Hypothalamus (tissue), 51 donors: ENCODE results near the gene OPHN1.
"Not testable (repeated sequence)": the region's sequence is repeated elsewhere in the genome, so short reads cannot be mapped to it uniquely, and the experiment has no call there.

ENCODE experiments used
- DNase-seq, 51 donors: peaks; one replicate each; lab custom pipeline; 2025; lab: John Stamatoyannopoulos, UW

The OPHN1 gene

DNA sequence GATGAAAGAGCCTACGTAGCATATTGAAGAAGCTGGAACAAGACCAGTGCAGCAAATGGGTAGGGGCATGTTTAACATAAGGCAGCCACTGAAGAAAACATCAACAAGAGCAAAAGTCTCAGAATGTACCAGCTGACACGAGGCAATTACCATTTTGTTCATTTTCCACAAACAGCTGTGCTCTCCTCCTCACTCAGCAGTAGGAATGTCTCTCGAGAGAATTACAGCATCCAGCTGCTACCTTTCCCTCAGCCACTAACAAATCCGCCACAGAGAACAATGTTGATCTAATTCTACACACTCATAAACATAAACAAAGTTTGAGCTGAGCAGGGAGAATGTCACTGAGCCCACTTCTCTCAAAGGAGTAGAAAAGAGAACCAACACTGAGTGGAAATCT, 68.0 kb downstream of the OPHN1 start:
- DNase-seq: no peak

DNA sequence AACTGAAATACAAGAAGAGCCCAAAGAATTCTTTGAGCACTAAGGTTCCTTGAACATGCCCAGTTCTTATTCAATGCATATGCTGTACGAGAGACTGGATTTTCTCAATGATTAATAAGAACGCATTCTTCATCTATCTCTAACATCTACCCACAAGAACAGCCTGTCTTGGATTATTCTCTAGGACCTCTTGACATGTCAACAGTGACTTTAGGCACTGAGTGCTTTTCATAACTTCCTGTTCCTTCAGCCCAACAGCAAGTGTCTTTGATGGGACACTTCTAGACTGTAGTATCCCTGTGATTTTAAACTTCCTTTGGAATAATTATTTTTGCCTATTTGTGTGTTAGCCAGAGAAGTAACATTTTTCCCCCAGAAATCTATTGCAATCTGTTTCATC, 69.3 kb downstream of the OPHN1 start:
- DNase-seq: no peak

DNA sequence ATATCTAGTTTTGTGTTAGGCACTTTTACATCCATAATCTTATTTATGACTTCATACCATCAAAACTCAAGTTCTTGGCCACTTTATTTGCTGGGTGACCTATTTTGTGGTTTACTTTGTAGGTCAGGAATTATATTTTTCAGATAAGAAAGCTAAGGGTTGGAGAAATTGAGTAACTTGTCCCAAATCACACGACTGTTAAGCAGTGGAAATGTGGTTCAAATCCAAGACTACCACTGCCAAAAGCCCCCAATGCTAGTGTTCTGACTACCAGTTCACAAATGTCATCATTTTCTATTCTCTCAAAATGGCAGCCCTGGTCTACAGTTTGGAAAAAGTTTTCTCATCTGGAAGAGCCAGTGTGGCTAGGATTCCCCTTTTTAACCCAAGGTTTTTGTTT, 74.6 kb downstream of the OPHN1 start:
- no peak for DNase-seq

DNA sequence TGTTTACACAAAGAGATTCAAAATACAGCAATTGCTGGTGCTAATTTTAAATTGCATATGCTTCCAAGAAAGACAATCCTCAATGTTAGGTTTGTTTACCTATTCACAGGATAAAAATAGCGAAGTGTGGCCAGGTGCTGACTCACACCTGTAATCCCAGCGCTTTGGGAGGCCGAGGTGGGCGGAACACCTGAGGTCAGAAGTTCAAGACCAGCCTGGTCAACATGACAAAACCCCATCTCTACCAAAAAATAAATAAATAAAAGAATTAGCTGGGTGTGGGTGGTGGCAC, 77.7 kb downstream of the OPHN1 start:
- DNase-seq: no peak

DNA sequence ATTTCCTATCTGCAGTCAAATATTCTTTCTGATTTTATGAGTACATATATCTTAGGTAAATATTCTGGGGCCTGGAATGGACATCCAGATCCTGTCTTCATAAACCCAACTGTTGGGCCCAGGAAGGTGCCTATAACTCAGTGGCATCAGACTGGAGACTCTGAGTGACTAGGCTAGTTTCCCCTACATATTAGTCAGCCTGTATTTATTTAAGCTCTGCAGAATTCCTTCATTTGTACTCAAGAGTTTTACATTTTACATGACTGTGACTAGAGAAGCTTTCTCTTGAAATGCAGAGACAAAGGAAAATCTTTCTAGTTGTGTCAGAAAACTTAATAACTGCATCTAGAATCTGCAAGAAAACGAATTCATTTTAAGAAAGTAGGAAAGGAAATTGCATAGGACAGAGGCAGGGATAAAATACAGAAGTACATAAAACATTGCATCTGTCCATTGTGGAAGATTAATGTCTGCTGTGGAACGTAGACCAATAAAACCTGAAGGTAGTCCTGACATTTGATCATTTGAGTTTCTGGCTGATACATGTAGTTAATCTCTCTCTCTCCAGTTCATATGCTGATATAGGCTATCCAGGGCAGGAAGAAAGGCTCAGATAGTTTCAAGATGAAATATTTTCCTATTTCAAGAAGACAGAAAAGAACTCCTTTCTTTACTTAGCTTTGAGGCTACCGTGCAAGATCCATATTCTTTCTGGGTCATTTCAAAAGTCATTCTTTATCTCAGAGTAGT, 78.2 kb downstream of the OPHN1 start:
- no peak for DNase-seq

DNA sequence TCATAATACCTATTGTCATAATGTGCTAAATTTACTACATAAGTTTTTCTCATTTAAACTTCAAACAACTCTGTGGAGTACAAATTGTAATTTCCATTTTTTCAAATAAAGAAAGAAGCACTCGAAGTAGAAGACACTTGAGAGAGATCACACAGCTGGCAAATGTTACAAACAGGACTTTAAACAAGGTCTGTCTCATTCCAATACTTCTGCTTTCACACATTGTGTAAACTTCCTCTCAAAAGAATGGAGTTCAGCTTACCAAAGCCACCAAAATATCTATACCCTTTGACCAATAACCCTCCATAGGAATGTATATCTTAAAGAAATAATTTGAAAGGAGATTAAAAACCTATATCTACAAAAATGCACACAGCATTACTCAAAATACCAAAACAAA, 88.3 kb downstream of the OPHN1 start:
- no peak for DNase-seq

DNA sequence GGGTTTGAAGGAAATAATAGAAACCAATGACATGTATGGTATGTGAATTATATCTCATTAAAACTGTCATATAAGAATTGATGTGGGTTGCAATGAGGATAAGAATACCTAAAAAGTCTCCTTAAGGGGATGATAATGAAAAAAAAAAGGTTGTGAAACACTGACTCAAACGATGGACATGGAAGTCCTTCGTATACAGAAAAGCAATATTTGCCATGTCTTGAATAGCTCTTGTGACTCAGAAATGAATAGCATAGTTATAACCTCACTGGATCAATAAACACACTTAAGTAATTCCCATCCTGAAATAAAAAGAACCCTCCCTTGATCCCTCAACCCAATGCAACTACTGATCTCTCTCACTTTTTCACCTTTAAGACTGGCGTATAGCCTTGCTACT, 89.7 kb downstream of the OPHN1 start:
- no peak for DNase-seq

DNA sequence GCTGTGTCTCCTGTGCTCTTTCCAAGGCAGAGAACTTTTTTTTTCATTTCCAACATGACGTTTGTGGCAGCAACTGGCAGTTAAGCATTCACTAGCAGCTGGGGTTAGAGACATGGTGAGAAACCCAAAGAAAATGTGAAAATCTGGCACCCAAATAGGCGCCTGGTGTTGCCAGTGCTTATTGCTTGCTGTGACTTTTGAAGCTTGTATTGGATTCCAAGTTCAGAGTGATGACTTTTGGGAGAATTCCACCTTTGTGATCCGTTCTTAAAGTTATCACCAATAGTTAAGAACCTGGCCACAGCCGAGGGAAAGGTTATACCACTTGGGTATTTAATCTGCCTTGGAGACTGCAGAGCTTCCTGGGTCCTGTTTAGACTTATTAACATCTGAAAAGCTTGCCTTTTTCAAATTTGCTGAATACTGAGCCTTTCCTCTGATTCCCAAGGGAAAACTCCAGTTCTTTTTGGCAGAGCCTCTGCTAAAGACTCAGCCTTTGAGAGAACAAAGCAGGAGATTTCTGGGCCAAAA, 101.0 kb downstream of the OPHN1 start:
- peak in 11 of 51 donors; percentile 0 to 41 (median 4) for DNase-seq

DNA sequence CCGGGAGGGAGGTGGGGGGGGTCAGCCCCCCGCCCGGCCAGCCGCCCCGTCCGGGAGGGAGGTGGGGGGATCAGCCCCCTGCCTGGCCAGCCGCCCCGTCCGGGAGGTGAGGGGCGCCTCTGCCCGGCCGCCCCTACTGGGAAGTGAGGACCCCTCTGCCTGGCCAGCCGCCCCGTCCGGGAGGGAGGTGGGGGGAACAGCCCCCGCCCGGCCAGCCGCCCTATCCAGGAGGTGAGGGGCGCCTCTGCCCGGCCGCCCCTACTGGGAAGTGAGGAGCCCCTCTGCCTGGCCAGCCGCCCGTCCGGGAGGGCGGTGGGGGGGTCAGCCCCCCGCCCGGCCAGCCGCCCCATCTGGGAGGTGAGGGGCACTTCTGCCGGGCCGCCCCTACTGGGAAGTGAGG, 106.5 kb downstream of the OPHN1 start:
- not testable (repeated sequence) for DNase-seq

DNA sequence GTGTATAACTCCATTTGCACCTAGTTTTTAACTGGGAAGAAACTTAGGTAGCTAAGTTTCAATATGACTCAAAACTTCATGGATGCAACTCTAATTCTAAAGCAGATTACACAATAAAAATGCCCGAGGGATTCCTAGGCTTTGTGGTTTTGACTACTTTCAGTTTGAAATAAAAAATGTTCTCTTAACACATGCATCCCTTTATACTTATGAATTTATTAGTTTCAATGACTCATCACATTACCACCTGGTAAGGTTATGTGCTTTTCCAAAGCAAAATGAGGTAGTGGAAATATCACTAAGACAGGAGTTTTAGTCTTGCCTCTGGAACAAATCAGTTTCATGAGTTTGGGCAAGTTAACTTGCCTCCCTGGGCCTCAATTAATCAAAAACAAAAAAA, 125.5 kb downstream of the OPHN1 start:
- DNase-seq: no peak

DNA sequence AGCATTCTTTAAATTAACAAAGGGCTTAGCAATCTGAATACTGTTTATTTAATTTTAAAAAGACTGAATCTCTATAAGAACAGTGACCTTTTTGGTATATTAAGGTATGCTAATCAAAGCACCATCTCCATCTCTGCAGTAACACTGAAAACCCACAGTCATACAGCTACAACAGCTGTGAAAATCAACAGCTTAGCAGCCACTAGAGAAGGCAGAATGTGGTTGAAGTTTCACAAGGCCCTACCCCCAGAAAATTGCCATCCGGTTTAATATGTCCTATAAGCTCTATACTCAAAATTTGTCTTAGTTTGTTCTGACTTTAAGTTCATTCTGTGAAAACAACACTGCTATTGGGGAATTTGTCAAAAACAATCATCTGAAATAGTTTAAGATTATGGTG, 128.7 kb downstream of the OPHN1 start:
- no peak for DNase-seq

DNA sequence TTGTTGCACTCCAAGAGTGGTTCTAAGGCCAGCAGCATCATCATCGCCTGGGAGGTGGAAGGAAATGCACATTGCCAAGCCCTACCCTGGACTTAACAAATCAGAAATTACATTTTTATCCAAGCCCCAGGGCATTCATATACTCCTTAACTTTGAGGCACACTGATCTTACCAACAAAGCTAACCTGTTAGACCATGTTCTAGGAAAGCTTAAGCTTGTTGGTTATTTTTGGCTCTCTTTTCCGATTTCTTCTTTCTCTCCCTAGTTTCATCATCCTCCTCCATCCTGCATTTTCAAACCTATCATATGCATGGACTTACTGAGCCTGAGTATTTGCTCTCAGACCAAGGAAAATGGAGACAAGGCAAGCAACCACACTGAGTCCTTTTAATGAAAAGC, 133.4 kb downstream of the OPHN1 start:
- no peak for DNase-seq

DNA sequence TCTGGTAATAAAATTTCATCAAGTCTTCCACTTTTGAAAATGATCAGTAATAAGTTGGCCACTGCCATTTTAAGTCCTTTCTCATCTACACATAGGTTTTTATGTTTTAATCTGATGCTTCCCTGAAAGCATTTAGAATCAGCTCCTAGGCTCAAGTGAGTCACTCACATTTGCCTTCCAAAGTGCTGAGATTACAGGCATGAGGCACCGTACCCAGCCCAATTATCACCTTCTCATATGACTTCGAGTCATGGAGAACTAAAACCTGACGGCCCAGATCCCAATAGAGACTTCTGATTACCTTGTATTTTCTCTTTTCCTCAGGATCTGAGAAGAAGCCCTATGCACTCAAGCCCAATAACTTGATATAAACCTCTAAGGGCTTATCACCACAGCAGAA, 140.8 kb downstream of the OPHN1 start:
- no peak for DNase-seq

DNA sequence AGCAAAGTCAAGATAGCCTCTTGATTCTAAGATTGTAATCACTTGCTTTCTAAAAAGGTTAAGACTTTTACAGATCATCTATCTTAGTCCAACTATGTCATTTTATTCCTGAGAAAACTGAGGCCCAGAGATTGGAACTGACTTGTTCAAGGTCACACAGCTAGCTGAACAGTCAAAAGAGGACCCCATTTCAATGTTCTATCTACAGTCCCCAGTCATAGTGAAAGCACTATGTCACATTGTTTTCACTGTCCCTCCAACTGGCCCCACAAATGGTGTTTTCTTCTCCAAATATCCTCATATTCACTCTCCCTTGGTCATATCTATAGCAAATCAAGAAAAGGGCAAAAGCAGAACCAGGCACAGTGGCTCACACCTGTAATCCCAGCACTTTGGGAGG, 145.2 kb downstream of the OPHN1 start:
- no peak for DNase-seq

DNA sequence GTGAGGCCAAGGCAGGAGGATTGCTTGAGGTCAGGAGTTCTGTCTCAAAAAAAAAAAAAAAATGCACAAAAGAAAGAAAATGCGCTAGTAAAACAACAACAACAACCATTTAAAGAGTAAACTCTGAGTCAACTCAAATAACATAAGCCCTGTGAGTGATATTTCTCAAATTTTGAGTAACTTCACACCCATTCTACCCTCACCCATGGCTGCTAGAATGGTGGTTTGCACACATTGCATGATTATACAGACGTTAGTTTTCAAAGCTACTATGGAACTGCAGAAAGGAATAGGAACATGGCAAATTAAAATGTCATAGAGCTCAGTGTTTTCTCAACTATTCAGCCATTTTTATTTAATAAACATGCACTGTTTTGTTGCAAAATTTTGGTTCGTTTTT, 145.9 kb downstream of the OPHN1 start:
- no peak for DNase-seq

DNA sequence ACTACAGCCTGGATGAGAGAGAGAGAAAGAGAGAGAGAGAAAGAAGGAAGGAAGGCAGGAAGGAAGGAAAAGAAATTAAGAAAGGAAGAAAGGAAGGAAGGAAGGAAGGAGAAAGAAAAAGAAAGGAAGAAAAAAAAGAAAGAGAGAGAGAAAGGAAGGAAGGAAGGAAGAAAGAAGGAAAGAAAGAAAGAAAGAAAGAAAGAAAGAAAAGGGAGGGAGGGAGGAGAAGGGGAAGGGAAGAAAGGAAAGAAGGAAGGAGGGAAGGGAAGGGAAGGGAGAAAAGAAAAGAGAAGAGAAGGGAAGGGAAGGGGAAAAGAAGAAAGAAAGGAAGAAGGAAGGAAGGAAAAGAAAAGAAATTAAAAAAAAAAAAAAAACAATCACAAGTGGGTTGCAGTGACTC, 146.3 kb downstream of the OPHN1 start:
- no peak for DNase-seq

DNA sequence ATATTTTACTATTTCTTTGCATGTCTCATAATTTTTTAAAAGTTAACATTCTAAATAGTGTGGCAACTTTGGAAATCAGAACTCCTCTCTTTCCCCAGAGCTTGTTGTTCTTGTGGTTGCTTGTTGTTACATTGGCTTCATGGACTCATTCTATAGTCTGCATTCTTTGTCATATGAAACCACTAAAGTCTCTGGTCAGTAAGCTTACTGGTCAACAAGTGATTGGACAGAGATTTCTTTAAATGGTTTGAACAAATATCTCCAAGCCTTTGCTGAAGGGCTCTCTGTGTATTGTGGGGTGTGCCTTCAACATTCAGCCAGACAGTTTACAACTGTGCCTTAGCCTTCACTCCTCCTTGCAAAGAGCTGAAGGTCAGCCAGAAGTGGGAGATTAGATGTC, 147.2 kb downstream of the OPHN1 start:
- DNase-seq: no peak

DNA sequence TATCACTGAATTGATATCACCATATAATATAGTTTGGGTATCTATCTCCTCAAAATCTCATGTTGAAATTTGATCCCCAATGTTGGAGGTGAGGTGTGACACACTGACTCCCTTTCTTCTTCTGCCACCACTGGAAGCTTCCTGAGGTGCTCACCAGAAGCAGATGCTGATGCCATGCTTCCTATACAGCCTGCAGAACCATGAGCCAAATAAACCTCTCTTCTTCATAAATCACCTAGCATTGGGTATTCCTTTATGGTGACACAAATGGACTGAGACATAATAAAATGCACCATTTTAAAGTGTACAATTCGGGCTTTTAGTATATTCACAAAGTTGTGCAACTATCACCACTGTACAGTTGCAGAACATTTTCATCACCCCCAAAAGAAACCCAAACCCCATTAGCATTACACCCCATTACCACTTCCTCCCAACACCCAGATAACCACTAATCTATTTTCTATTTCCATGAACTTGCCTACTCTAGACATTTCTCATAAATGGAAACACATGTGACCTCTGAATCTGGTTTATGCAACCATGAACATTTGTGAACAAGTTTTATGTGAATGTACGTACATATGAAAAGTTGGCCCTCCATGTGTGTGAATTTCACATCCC, 148.9 kb downstream of the OPHN1 start:
- no peak for DNase-seq

DNA sequence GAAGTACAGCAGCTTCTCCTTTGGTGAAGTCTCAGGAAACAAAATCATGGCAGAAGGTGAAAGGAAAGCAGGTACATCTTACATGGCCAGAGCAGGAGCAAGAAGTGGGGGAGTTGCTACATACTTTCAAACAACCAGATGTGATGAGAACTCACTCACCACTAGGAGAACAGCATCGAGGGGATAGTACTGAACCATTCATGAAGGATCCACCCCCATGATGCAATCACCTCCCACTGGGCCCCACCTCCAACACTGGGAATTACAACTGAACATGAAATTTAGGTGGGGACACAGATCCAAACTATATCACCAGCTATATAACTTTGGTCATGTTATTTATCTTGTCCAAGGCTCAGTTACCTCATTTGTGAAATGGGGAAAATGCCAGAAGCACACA, 159.4 kb downstream of the OPHN1 start:
- DNase-seq: no peak

DNA sequence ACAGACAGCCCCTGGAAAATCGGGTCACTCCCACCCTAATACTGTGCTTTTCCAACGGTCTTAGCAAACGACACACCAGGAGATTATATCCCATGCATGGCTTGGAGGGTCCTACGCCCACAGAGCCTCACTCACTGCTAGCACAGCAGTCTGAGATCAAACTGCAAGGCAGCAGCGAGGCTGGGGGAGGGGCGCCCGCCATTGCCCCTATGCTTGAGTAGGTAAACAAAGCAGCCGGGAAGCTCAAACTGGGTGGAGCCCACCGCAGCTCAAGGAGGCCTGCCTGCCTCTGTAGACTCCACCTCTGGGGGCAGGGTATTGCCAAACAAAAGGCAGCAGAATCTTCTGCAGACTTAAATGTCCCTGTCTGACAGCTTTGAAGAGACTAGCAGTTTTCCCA, 168.5 kb downstream of the OPHN1 start:
- DNase-seq: not testable (repeated sequence)

DNA sequence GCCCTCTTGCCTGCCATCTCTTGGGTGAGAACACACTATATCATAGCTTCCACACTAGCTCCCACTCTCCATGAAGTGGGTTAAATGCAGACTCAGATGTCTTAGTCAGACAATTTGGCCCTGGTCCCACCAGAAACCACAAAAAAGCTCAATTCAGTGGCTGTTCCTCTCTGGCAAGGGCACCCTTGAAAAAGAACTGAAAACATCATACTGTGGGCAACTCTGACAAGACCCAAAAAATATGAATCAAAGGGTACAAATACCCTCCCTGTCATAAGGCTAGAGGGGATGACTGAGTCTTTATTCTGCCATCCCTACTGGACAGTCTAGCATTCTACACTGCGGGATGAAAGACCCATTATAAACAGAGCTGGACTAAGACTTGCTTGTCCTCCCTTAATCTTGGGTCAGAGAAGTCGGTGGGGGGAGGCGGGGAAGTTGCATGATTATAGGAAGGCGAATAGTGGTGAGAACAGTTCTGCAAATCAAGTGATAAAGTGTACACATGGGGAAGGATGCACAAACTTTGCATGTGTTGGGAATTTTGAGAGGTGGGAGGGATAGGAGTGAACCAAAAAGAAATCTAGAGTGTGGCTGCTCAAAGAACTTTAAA, 172.1 kb downstream of the OPHN1 start:
- DNase-seq: peak in 24 of 51 donors; percentile 0 to 48 (median 10)

DNA sequence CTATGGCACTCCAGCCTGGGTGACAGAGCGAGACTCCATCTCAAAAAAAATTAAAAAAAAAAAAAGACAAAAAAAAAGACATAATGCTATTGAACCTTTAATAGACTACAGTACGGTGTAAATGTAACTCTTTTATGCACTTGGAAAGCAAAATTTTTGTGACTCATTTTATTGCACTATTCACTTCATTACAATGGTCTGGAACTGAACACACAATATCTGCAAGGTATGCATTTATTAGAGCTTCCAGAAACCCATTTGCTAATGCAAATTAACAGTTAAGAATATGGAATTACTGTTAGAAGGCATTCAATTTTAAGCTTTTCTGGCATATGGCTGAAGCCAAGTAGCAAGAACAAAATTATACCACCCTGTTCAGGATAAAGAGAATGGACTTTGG, 176.3 kb downstream of the OPHN1 start:
- DNase-seq: no peak
